Measurements from ENCODE around the gene RXRB.
"Not testable (repeated sequence)": the region's sequence is repeated elsewhere in the genome, so short reads cannot be mapped to it uniquely, and the experiment has no call there.

Gene RXRB

GRCh38 chr6:33236328-33236727, 35.9 kb upstream of the RXRB start:
- H3K4me1 ChIP-seq (ENCODE audit: control insufficient read depth, insufficient read depth, low read length, poor library complexity, severe bottlenecking): no peaks in the 10 kb centered on the region
- DNase-seq: no peak
- H3K27me3 ChIP-seq (replicated peaks; ENCODE audit: control insufficient read depth, insufficient read depth, low read length, poor library complexity, severe bottlenecking): peaks cover 3% of the 10 kb centered on the region
- no peak overlapping the region for H3K27ac ChIP-seq (ENCODE audit: insufficient read depth, low read length, poor library complexity, severe bottlenecking)
- no peaks in the 10 kb centered on the region for H3K9me3 ChIP-seq (ENCODE audit: control insufficient read depth, low read length)
- H3K36me3 ChIP-seq (ENCODE audit: control insufficient read depth, insufficient read depth, low read length): no peaks in the 10 kb centered on the region
- no peak overlapping the region for H3K4me3 ChIP-seq (ENCODE audit: insufficient read depth, low read depth, low read length, poor library complexity, severe bottlenecking)

GRCh38 chr6:33235221-33235634, 34.8 kb upstream of the RXRB start:
- Histone ChIP-seq H3K9me3 (ENCODE audit: control insufficient read depth, low read length) (no peaks in the 10 kb centered on the region), H3K4me3 (ENCODE audit: insufficient read depth, low read depth, low read length, poor library complexity, severe bottlenecking) (no peak overlapping the region), H3K36me3 (ENCODE audit: control insufficient read depth, insufficient read depth, low read length) (no peaks in the 10 kb centered on the region), H3K27me3 (replicated peaks; ENCODE audit: control insufficient read depth, insufficient read depth, low read length, poor library complexity, severe bottlenecking) (peaks cover 3% of the 10 kb centered on the region), H3K27ac (ENCODE audit: insufficient read depth, low read length, poor library complexity, severe bottlenecking) (no peak overlapping the region), H3K4me1 (ENCODE audit: control insufficient read depth, insufficient read depth, low read length, poor library complexity, severe bottlenecking) (no peaks in the 10 kb centered on the region)
- DNase-seq: no peak

DNA sequence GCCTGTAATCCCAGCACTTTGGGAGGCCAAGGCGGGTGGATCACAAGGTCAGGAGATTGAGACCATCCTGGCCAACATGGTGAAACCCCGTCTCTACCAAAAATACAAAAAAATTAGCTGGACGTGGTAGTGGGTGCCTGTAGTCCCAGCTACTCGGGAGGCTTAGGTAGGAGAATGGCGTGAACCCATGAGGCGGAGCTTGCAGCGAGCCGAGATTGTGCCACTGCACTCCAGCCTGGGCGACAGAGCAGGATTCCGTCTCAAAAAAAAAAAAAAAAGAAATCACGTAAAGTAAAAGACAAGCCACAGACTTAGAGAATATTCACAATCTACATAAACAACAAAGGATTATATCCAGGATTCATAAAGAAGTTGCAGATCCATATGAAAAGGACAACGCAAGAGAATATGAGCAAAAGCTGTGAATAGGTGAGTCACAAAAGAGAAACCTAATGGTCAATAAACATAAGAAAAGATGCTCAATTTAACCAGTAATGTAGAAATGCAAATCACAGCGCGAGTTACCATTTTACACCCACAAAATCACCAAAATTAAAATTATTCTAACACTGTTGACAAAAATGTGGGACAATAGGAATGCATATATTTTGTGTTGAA, 26.1 kb upstream of the RXRB start:
- not testable (repeated sequence) for H3K9me3 ChIP-seq (ENCODE audit: control insufficient read depth, low read length); H3K27me3 ChIP-seq (replicated peaks; ENCODE audit: control insufficient read depth, insufficient read depth, low read length, poor library complexity, severe bottlenecking); DNase-seq

GRCh38 chr6:33217681-33218080, 17.2 kb upstream of the RXRB start:
- peaks cover 11% of the 10 kb centered on the region for H3K4me1 ChIP-seq (ENCODE audit: control insufficient read depth, insufficient read depth, low read length, poor library complexity, severe bottlenecking)
- peaks cover 11% of the 10 kb centered on the region for H3K27me3 ChIP-seq (replicated peaks; ENCODE audit: control insufficient read depth, insufficient read depth, low read length, poor library complexity, severe bottlenecking)
- H3K9me3 ChIP-seq (ENCODE audit: control insufficient read depth, low read length): no peaks in the 10 kb centered on the region
- no peak overlapping the region for H3K4me3 ChIP-seq (ENCODE audit: insufficient read depth, low read depth, low read length, poor library complexity, severe bottlenecking)
- no peak for DNase-seq
- no peaks in the 10 kb centered on the region for H3K36me3 ChIP-seq (ENCODE audit: control insufficient read depth, insufficient read depth, low read length)
- no peak overlapping the region for H3K27ac ChIP-seq (ENCODE audit: insufficient read depth, low read length, poor library complexity, severe bottlenecking)

More for the DNA sequence above, 26.1 kb upstream of the RXRB start:
- H3K36me3 ChIP-seq (ENCODE audit: control insufficient read depth, insufficient read depth, low read length); H3K4me3 ChIP-seq (ENCODE audit: insufficient read depth, low read depth, low read length, poor library complexity, severe bottlenecking); H3K4me1 ChIP-seq (ENCODE audit: control insufficient read depth, insufficient read depth, low read length, poor library complexity, severe bottlenecking); H3K27ac ChIP-seq (ENCODE audit: insufficient read depth, low read length, poor library complexity, severe bottlenecking): not testable (repeated sequence)

DNA sequence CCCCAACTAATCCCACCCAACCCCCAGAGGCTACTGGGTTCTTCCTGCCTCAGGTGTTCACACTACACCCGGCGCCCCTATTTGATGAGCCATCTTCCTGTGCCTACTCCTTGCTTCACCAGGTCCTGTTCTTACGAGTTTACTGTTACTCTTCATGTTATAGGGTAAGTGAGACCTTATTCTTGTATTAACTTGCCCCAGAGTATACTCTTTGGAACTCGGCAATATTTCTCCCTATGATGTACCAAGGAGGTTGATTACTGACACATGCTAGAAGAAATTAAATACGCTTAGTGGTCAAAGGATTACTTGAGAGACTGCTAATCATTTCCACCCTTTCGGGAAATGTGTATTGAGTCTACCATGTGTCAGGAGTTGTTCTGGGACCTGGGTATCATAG, 16.8 kb upstream of the RXRB start:
- H3K36me3 ChIP-seq (ENCODE audit: control insufficient read depth, insufficient read depth, low read length): no peaks in the 10 kb centered on the region
- peaks cover 14% of the 10 kb centered on the region for H3K27me3 ChIP-seq (replicated peaks; ENCODE audit: control insufficient read depth, insufficient read depth, low read length, poor library complexity, severe bottlenecking)
- H3K9me3 ChIP-seq (ENCODE audit: control insufficient read depth, low read length): no peaks in the 10 kb centered on the region
- peaks cover 13% of the 10 kb centered on the region for H3K4me1 ChIP-seq (ENCODE audit: control insufficient read depth, insufficient read depth, low read length, poor library complexity, severe bottlenecking)
- H3K27ac ChIP-seq (ENCODE audit: insufficient read depth, low read length, poor library complexity, severe bottlenecking): no peak overlapping the region
- H3K4me3 ChIP-seq (ENCODE audit: insufficient read depth, low read depth, low read length, poor library complexity, severe bottlenecking): no peak overlapping the region
- no peak for DNase-seq

GRCh38 chr6:33216117-33216649, 15.7 kb upstream of the RXRB start:
- peaks cover 14% of the 10 kb centered on the region for H3K27me3 ChIP-seq (replicated peaks; ENCODE audit: control insufficient read depth, insufficient read depth, low read length, poor library complexity, severe bottlenecking)
- H3K27ac ChIP-seq (ENCODE audit: insufficient read depth, low read length, poor library complexity, severe bottlenecking): no peak overlapping the region
- DNase-seq: no peak
- peaks cover 13% of the 10 kb centered on the region for H3K4me1 ChIP-seq (ENCODE audit: control insufficient read depth, insufficient read depth, low read length, poor library complexity, severe bottlenecking)
- H3K36me3 ChIP-seq (ENCODE audit: control insufficient read depth, insufficient read depth, low read length): no peaks in the 10 kb centered on the region
- no peak overlapping the region for H3K4me3 ChIP-seq (ENCODE audit: insufficient read depth, low read depth, low read length, poor library complexity, severe bottlenecking)
- no peaks in the 10 kb centered on the region for H3K9me3 ChIP-seq (ENCODE audit: control insufficient read depth, low read length)

- H3K27ac ChIP-seq (ENCODE audit: insufficient read depth, low read length, poor library complexity, severe bottlenecking): no peak overlapping the region
- peaks cover 14% of the 10 kb centered on the region for H3K27me3 ChIP-seq (replicated peaks; ENCODE audit: control insufficient read depth, insufficient read depth, low read length, poor library complexity, severe bottlenecking)
- H3K36me3 ChIP-seq (ENCODE audit: control insufficient read depth, insufficient read depth, low read length): peaks cover 3% of the 10 kb centered on the region
- DNase-seq: no peak
- H3K9me3 ChIP-seq (ENCODE audit: control insufficient read depth, low read length): no peaks in the 10 kb centered on the region
- peaks cover 13% of the 10 kb centered on the region for H3K4me1 ChIP-seq (ENCODE audit: control insufficient read depth, insufficient read depth, low read length, poor library complexity, severe bottlenecking)
- no peak overlapping the region for H3K4me3 ChIP-seq (ENCODE audit: insufficient read depth, low read depth, low read length, poor library complexity, severe bottlenecking)
Observed at GRCh38 chr6:33215271-33216116, 15.0 kb upstream of the RXRB start.

DNA sequence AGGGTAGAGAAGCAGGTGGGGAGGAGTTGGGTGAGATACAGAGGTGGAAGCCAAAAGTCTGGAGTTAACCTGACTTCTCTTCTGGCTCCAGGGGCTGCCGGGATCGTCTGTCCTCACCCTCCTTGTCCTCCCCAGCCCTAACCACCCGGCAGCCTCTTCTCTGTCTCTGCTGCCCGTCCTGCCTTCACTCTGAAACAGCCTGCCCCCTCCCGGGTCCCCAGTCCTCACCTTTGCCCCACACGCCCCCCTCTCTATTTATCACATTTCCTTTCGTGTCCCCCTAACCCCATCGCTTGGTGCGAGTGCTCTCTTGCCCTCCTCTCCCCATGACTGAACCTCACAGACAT, 13.5 kb upstream of the RXRB start:
- peaks cover 14% of the 10 kb centered on the region for H3K27me3 ChIP-seq (replicated peaks; ENCODE audit: control insufficient read depth, insufficient read depth, low read length, poor library complexity, severe bottlenecking)
- peaks cover 13% of the 10 kb centered on the region for H3K4me1 ChIP-seq (ENCODE audit: control insufficient read depth, insufficient read depth, low read length, poor library complexity, severe bottlenecking)
- H3K27ac ChIP-seq (ENCODE audit: insufficient read depth, low read length, poor library complexity, severe bottlenecking): no peak overlapping the region
- H3K9me3 ChIP-seq (ENCODE audit: control insufficient read depth, low read length): no peaks in the 10 kb centered on the region
- H3K36me3 ChIP-seq (ENCODE audit: control insufficient read depth, insufficient read depth, low read length): peaks cover 7% of the 10 kb centered on the region
- no peak for DNase-seq
- H3K4me3 ChIP-seq (ENCODE audit: insufficient read depth, low read depth, low read length, poor library complexity, severe bottlenecking): no peak overlapping the region

- DNase-seq: no peak
- Histone ChIP-seq H3K4me3 (ENCODE audit: insufficient read depth, low read depth, low read length, poor library complexity, severe bottlenecking) (no peak overlapping the region), H3K27me3 (replicated peaks; ENCODE audit: control insufficient read depth, insufficient read depth, low read length, poor library complexity, severe bottlenecking) (peaks cover 14% of the 10 kb centered on the region), H3K36me3 (ENCODE audit: control insufficient read depth, insufficient read depth, low read length) (peaks cover 7% of the 10 kb centered on the region), H3K27ac (ENCODE audit: insufficient read depth, low read length, poor library complexity, severe bottlenecking) (no peak overlapping the region), H3K4me1 (ENCODE audit: control insufficient read depth, insufficient read depth, low read length, poor library complexity, severe bottlenecking) (peaks cover 13% of the 10 kb centered on the region), H3K9me3 (ENCODE audit: control insufficient read depth, low read length) (no peaks in the 10 kb centered on the region)
Observed at GRCh38 chr6:33213166-33213988, 12.9 kb upstream of the RXRB start.

GRCh38 chr6:33212857-33213165, 12.3 kb upstream of the RXRB start:
- Histone ChIP-seq H3K4me1 (ENCODE audit: control insufficient read depth, insufficient read depth, low read length, poor library complexity, severe bottlenecking) (peaks cover 15% of the 10 kb centered on the region), H3K27me3 (replicated peaks; ENCODE audit: control insufficient read depth, insufficient read depth, low read length, poor library complexity, severe bottlenecking) (peaks cover 14% of the 10 kb centered on the region), H3K9me3 (ENCODE audit: control insufficient read depth, low read length) (no peaks in the 10 kb centered on the region), H3K27ac (ENCODE audit: insufficient read depth, low read length, poor library complexity, severe bottlenecking) (no peak overlapping the region), H3K4me3 (ENCODE audit: insufficient read depth, low read depth, low read length, poor library complexity, severe bottlenecking) (no peak overlapping the region), H3K36me3 (ENCODE audit: control insufficient read depth, insufficient read depth, low read length) (peaks cover 7% of the 10 kb centered on the region)
- DNase-seq: no peak
